Stimulated activated CD4-positive, alpha-beta T cell treated with anti-CD3 and anti-CD28 coated beads, TNF-alpha, amount 100 ng/mL, for 1 hour (primary cell): ENCODE results near the gene F2RL2.
"Not testable (repeated sequence)": the region's sequence is repeated elsewhere in the genome, so short reads cannot be mapped to it uniquely, and the experiment has no call there.

Experiments
- DNase-seq, 3 donors: peaks; one replicate each; pipeline ENCODE4 v3.0.0-alpha.2; 2020; ENCODE audit warnings: low read depth in 3 of 3, low spot score in 1 of 3

The F2RL2 gene

GRCh38 chr5:76622076-76622475 is 1.1 kb downstream of the F2RL2 start:
- DNase-seq = no peak

DNA sequence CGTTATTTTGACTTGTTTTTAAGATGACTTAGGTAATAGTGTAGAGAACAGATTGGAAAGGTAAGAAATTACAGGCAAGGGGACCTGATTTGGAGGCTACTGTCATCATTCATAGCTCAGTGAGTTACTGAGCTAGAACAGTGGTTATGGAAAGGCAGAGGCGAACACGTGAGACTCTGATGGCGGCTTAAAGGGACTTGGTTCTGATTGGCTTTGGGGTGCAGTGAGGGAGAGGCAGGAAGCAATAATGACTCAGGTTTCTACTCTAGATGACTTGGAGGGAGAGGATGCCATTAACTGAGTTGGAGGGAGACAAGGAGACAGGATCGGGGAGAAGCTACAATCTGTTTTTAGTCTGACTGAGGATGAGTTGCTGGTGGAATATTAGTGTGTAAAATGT is 3.0 kb downstream of the F2RL2 start:
- no peak for DNase-seq

- no peak for DNase-seq
Measured at GRCh38 chr5:76617675-76618074, 5.5 kb downstream of the F2RL2 start.

DNA sequence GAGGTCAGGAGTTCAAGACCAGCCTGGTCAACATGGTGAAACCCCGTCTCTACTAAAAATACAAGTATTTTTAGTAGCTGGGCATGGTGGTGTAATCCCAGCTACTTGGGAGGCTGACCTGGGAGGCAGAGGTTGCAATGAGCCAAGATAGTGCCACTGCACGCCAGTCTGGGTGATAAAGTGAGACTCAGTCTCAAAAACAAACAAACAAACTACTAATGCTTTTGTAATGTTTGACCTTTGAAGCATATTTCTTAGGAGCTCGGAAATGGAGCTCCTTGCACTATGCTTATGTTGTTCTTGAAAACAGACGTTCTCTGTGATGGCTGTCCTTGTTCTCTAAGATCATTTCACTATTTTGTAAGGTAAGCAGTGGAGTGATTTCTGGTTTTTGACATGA is 6.0 kb downstream of the F2RL2 start:
- no peak for DNase-seq

DNA sequence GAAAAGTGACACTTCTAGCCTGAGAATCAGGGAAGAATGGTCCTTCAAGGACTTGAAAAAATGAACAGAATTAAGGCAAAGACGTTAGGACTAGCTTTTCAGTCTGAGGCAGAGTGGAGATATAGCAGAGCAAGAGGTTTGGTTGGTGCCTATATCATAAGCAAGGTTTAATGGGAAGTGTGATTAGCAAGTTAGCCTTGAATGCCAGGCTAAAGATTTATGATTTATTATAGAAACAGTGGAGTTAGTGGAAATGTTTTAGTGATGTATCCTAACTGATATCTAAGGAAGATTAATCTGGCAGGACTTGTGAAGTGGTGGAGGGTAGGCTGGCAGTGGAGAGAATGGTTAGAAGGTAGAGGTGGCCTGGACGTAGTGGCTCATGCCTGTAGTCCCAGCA is 7.0 kb downstream of the F2RL2 start:
- DNase-seq = no peak

DNA sequence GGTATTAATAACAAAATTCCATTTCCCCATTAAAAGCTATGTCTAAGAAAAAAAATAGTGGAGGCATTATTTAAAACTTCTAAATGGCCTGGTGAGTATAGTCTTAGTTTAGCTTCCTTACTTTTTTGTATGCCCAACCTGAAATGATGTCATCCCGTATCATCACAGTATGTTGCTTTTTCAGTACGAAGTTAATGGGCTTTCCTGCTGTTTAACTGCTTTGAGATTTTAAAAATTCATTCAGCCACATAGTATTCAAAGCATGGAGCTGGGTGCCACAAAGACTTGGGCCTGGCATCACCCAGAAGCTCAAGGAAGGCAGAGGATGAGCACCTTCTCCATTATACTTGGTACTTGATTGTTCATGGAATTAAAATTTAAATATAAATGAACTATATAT is 7.4 kb downstream of the F2RL2 start:
- DNase-seq = no peak

- DNase-seq = no peak
Measured at GRCh38 chr5:76612942-76613341, 10.3 kb downstream of the F2RL2 start.

GRCh38 chr5:76610196-76610595 is 13.0 kb downstream of the F2RL2 start:
- no peak for DNase-seq

DNA sequence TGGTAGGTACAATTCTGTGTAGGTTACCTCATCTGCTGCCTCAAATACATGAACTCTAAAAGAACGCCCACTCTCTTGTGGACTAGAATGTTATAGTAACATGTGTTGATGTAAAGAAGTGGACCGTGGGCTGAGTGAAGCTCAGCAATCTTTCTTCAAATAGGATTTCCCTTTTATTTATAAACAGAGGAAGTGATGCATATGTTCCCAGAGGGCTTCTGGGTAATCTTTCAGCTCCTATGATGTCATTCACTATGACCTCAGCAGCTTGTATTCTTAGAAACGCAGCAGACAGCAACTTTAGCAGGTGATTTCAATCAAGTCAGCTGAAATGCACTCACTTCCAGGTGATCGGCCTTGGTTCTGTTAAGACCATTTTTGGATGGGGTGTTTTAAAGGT is 14.4 kb downstream of the F2RL2 start:
- no peak for DNase-seq

- DNase-seq = no peak
Measured at GRCh38 chr5:76607353-76607871, 15.8 kb downstream of the F2RL2 start.

- DNase-seq = no peak
Measured at GRCh38 chr5:76606701-76607100, 16.5 kb downstream of the F2RL2 start.

DNA sequence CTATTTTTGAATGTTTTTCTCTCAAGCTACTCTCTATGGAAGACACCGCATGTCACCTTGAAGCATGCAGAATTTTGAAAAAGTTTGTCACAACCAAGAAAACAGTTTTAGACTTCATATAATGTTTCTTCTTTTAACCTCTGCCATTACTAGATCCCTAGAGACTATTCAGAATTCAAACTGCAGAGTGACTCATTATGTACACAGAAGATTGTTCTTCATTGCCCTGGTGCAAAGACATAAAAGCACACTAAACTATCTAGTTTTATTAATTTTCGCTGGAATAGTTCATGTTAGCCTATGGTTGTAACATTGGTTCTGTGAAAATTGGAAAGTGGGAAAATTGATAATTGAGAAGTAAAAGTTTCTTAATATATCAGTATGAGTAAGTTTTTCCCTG is 18.4 kb downstream of the F2RL2 start:
- no peak for DNase-seq

GRCh38 chr5:76603991-76604390 is 19.2 kb downstream of the F2RL2 start:
- not testable (repeated sequence) for DNase-seq

GRCh38 chr5:76602094-76602726 is 21.0 kb downstream of the F2RL2 start:
- no peak for DNase-seq

DNA sequence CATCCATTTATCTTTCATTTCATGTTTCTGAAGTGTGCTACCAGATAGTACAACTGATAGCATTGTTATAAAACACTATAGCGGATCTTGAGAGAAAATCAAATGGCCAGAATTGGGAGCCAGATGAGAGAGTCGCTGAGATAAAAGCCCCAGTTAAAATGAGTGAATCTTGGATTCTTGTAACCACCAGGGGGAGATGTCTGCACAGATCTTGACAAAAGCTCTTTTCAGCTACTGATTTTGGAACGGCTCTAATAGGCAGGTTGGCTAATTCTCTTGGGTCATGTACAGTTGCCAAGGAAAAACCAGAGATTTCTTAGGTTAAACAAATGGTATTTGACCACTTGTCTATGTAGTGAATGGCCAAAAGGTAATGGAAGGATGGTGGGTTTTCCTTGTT is 21.7 kb downstream of the F2RL2 start:
- peak in 1 of 3 donors; percentile 7 for DNase-seq

- no peak for DNase-seq
Measured at GRCh38 chr5:76600716-76601115, 22.5 kb downstream of the F2RL2 start.

DNA sequence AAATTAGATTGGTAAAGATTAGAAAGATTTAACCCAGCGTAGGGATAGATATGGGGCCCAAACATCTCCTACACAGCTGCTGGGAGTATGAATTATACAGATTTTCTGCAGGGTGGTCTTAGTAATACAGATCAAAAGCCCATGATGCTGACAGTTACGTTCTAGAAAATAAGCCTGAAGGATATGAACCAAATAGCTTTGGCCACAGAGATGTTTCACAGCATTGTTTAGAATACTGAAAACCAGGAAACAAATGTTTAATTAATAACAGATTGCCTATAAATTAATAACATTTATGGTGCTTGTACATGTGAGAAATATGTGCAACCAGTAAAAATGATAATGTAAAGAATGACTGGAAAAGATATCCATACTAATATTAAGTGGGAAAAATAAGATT is 24.7 kb downstream of the F2RL2 start:
- DNase-seq = no peak

DNA sequence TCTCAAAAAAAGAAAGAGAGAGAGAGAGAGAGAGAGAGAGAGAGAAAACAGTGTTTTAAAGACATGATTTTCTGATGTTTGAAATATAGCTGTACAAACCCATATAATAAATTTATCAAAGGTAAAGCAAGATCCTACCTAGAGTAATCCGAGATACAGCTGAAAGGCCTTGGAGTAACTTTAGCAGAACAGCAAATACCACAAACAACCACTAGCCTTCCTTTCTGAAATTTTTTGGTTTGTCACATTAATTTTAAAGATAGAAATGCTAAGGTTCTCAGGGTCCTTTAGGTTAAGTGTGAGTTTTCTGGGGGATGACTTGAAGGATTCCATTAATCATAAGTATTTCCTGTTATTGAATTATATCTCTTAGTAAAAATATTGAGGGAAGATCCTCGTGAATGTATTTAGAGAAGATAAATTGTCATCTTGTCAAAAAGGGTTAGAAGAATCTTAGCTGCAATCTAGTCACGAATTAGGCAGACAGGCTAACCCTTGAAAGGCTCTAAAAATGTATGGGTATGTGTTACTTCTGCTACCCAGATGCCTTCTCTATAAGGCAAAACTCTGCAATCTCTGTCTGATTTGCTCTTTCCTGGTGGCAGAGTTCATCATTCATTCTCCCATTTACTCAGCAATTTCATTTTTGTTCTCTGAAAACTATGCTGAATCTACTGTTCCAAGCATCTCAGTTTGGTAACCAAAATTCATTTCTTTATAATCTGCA is 27.3 kb downstream of the F2RL2 start:
- no peak for DNase-seq

- DNase-seq = no peak
Measured at GRCh38 chr5:76594107-76594506, 29.1 kb downstream of the F2RL2 start.

DNA sequence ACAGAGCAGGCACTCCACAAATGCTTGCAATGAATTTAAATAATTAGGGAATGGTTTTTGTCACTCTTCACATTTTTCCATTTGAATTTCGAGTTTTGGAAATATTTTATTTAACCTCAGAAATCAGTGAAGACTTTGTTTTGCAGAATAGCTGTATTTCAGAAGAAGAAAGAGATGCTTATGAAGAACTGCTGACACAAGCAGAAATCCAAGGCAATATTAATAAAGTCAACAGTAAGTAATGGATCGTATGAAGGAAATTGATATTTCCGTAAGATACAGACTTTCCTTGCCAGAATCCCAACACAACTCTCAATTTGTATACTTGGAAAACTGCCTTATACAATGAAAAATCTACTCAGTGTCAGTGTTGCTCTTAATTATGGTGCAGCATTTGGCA is 30.5 kb downstream of the F2RL2 start:
- no peak for DNase-seq

DNA sequence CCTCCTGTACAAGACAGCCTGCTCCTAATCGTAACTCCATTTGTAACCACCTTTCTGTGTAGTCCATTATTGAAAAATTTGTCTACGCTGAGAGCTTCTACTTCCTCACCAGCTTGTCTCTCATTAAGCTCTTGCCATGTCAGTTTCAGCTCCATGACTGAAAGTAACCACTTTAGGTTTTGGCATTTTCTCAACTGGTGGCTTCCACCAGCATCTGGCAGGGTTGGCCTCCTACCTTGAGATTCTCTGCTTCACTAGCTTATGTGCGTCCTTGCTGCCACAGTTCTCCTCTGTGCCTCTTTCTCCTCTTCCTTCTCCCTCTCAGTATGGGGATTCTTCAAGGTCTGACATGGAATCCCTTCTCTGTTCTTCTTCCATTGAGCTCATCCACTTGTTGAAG is 31.8 kb downstream of the F2RL2 start:
- DNase-seq = no peak

DNA sequence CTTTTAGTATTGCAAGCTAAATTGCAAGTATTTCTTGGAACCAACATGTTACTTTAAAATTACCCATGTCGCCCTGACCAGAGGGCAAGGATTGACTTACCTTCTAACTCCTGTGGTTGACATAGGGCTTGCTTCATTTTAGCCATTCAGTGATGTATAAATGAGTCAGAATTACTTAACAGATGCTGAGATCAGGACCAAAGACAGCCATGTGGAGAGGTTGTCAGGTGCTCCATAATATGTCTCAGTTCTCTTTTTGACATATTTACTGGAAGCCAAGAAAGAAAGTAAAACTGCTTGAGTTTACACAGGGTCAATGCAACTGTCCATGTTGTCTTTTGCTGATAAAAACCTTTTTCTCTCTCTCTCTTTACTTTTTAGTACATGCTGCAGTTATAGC is 33.2 kb downstream of the F2RL2 start:
- no peak for DNase-seq

DNA sequence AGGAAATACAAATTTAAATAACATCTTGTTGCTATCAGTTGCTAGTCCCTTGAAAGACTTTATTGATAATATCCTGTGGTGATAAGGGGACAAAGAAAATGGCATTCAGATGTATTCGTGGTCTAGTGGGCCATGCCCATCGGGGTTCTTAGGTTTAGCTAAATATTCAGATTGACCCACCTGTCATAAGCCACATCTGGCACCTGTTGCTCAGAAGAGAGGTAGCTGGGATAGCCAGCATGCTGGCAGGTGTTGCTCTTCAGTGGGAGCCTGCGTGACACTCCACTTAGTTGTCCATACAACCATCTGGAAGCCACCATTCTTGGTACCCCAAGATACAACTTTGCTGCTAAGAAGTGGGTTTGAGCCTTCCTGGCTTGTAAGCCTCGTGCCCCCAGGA is 36.7 kb downstream of the F2RL2 start:
- no peak for DNase-seq
